Gastroesophageal sphincter (tissue), 4 donors: ENCODE results near the gene CDR2. TPM values are rescaled to one million over a fixed set of nuclear protein-coding genes. Genes with fewer than 3 reads are reported as not detected.

Experiments
- ATAC-seq: fragments of 150-250 bp; one replicate; pipeline ENCODE4 v1.9.1; 2016; ENCODE audit warnings: mild to moderate bottlenecking, moderate library complexity
- H3K27ac ChIP-seq, 4 donors: fragments of 200-600 bp; sonication (generic) in 3 of 4; 1 replicate in 3 of 4; 2 replicates in 1 of 4; pipeline ENCODE4 v1.5.1; 2016 to 2019
- H3K27me3 ChIP-seq: fragments of 200-600 bp; sonication (generic); one replicate; pipeline ENCODE4 v1.5.1; 2019
- H3K36me3 ChIP-seq, 2 donors: fragments of 200-600 bp; sonication (generic); one replicate each; pipeline ENCODE4 v1.5.1; 2019; ENCODE audit warnings: control low read depth in 1 of 2
- H3K4me1 ChIP-seq, 3 donors: fragments of 200-600 bp; sonication (generic); 1 replicate in 2 of 3; 2 replicates in 1 of 3; pipeline ENCODE4 v1.5.1; 2016 to 2019; ENCODE audit warnings: control low read depth in 2 of 3
- H3K4me3 ChIP-seq, 2 donors: fragments of 200-600 bp; sonication (generic); one replicate each; pipeline ENCODE4 v1.5.1; 2019; ENCODE audit warnings: mild to moderate bottlenecking in 1 of 2, moderate library complexity in 1 of 2
- H3K9me3 ChIP-seq, 3 donors: fragments of 200-600 bp; sonication (generic); one replicate each; pipeline ENCODE4 v1.5.1; 2017 to 2019; ENCODE audit warnings: control low read depth in 2 of 3
- CTCF ChIP-seq, 4 experiments: fragments of 200-600 bp in 2 of 4; fragments of 450-650 bp in 2 of 4; sonication (generic) in 1 of 4; IDR thresholded peaks; one replicate each; pipeline ENCODE4 v1.5.1; 2017 to 2019; ENCODE audit warnings: antibody characterized with exemption in 4 of 4, mild to moderate bottlenecking in 2 of 4, moderate library complexity in 2 of 4
- EP300 ChIP-seq: sonication (generic); formaldehyde crosslinking; IDR thresholded peaks from one replicate; pipeline ENCODE4 v1.6.1; 2017; ENCODE audit warnings: antibody characterized with exemption, mild to moderate bottlenecking
- POLR2A ChIP-seq, 2 donors: fragments of 450-650 bp; IDR thresholded peaks; one replicate each; pipeline ENCODE4 v1.6.1; 2017; ENCODE audit warnings: antibody characterized with exemption in 2 of 2, mild to moderate bottlenecking in 2 of 2, moderate library complexity in 1 of 2
- POLR2AphosphoS5 ChIP-seq: sonication (generic); formaldehyde crosslinking; IDR thresholded peaks from one replicate; pipeline ENCODE4 v1.6.1; 2017; ENCODE audit warnings: antibody characterized with exemption
- WGBS, 2 donors: methylation state at CpG; one replicate each; pipeline ENCODE4 v1.1.5; 2018; ENCODE audit warnings: low coverage in 1 of 2; 5-methylcytosine and 5-hydroxymethylcytosine counted together
- total RNA-seq, 4 donors: library from RNA; depleted of rRNA; stranded (reverse); fragments of >200 nt; gene quantifications; one replicate each; pipeline ENCODE4 v1.1.0, GENCODE V29; 2016

CDR2 gene
- total RNA-seq, 4 donors from 2014 or later = 36.1 to 48.3 (median 41.7) TPM

- no peak for ATAC-seq
Measured at GRCh38 chr16:22337849-22338635, 36.4 kb downstream of the CDR2 start.

GRCh38 chr16:22337045-22337444 lies 37.4 kb downstream of the CDR2 start:
- no peak overlapping the region for H3K4me3 ChIP-seq
- no peaks in the 10 kb centered on the region for H3K4me1 ChIP-seq
- ATAC-seq = no peak
- H3K36me3 ChIP-seq = peaks cover 0 to 57% of the 10 kb centered on the region in 2 donors
- H3K27ac ChIP-seq = no peak overlapping the region
- TF ChIP-seq CTCF (IDR thresholded peaks at IDR 0.05) = no peak
- H3K27me3 ChIP-seq = no peaks in the 10 kb centered on the region
- H3K9me3 ChIP-seq = peaks cover 0 to 24% (median 0%) of the 10 kb centered on the region in 3 donors

More at GRCh38 chr16:22337849-22338635, 36.4 kb downstream of the CDR2 start:
- Histone ChIP-seq H3K27ac (no peak overlapping the region), H3K27me3 (no peaks in the 10 kb centered on the region), H3K4me3 (no peak overlapping the region), H3K36me3 (peaks cover 0 to 51% of the 10 kb centered on the region in 2 donors), H3K9me3 (peaks cover 0 to 24% (median 0%) of the 10 kb centered on the region in 3 donors), H3K4me1 (no peaks in the 10 kb centered on the region)
- TF ChIP-seq CTCF (IDR thresholded peaks at IDR 0.05) (no peak), POLR2AphosphoS5 (no peak), POLR2A (IDR thresholded peaks at IDR 0.05) (no peak), EP300 (no peak)
- 93 to 94% methylated on average over 4 of the region's 4 CpGs for WGBS, 2 donors

GRCh38 chr16:22336581-22336980 lies 37.8 kb downstream of the CDR2 start:
- H3K4me1 ChIP-seq = no peaks in the 10 kb centered on the region
- no peak overlapping the region for H3K4me3 ChIP-seq
- no peak overlapping the region for H3K27ac ChIP-seq
- ATAC-seq = no peak
- peaks cover 0 to 57% of the 10 kb centered on the region in 2 donors for H3K36me3 ChIP-seq
- peaks cover 0 to 24% (median 0%) of the 10 kb centered on the region in 3 donors for H3K9me3 ChIP-seq
- TF ChIP-seq POLR2AphosphoS5 = no peak
- no peak for TF ChIP-seq POLR2A (IDR thresholded peaks at IDR 0.05)
- TF ChIP-seq CTCF (IDR thresholded peaks at IDR 0.05) = no peak
- TF ChIP-seq EP300 = no peak
- no peaks in the 10 kb centered on the region for H3K27me3 ChIP-seq

DNA sequence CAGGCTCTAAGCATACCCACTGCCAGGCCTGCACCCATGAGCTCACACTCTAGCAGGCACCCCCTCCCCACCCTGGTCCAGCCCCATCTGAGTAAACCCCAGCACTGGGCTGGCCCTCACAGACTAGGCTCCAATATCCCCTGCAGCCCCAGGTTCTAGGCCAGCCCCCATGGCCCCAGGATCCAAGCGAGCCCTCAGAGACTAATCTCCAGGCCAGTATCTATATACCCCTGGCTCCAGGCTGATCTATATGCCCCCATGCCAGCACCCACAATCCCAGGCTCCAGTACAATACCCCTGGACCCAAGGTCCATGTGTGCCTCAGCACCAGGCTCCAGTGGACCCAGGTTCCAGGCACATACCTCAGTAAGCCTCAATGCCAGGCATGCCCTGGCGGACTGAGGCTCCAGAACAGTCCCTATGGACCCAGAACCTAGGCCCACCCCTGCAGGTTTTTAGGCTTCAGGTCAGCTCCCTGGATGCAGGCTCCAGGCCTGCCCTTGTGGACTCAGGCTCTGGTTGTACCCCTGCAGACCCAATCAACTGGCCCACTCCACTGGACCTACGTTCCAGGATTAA lies 38.7 kb downstream of the CDR2 start:
- peaks cover 0 to 61% of the 10 kb centered on the region in 2 donors for H3K36me3 ChIP-seq

More for the DNA sequence above, 38.7 kb downstream of the CDR2 start:
- no peak for ATAC-seq
- Histone ChIP-seq H3K9me3 (peaks cover 0 to 16% (median 0%) of the 10 kb centered on the region in 3 donors), H3K27me3 (no peaks in the 10 kb centered on the region), H3K27ac (no peak overlapping the region), H3K4me1 (no peaks in the 10 kb centered on the region), H3K4me3 (no peak overlapping the region)
- no peak for TF ChIP-seq POLR2A (IDR thresholded peaks at IDR 0.05)
- no peak for TF ChIP-seq POLR2AphosphoS5
- TF ChIP-seq EP300 = no peak
- TF ChIP-seq CTCF (IDR thresholded peaks at IDR 0.05) = no peak
- WGBS, 2 donors = no CpG with 5 or more reads among the region's 3 CpGs
